Astrocyte (in vitro differentiated cells and primary cell): ENCODE results near the gene FAM135A. TPM values are rescaled to one million over a fixed set of nuclear protein-coding genes. Genes with fewer than 3 reads are reported as not detected.
"Not testable (repeated sequence)": the region's sequence is repeated elsewhere in the genome, so short reads cannot be mapped to it uniquely, and the experiment has no call there.

Experiments used
- DNase-seq: peaks from one replicate; pipeline ENCODE4 v3.0.0-alpha.2; 2010; ENCODE audit warnings: low read depth
- FAIRE-seq: peaks from 2 replicates; lab custom pipeline; 2011; peaks lifted over from hg19 to GRCh38; lab: Jason Lieb, UNC
- H2AFZ ChIP-seq: 2 replicates; pipeline ENCODE4 v1.6.0; 2012; ENCODE audit warnings: low read depth, low read length, inconsistent platforms
- H3K27ac ChIP-seq: 2 replicates; pipeline ENCODE4 v1.5.1; 2011; ENCODE audit warnings: low read depth, low read length, inconsistent platforms
- H3K27me3 ChIP-seq: 2 replicates; pipeline ENCODE4 v1.6.0; 2011; ENCODE audit warnings: low read length, inconsistent platforms; ENCODE audit not compliant: insufficient read depth
- H3K36me3 ChIP-seq: 2 replicates; pipeline ENCODE4 v1.5.1; 2011; ENCODE audit warnings: low read length, inconsistent platforms; ENCODE audit not compliant: insufficient read depth
- H3K4me1 ChIP-seq: 2 replicates; pipeline ENCODE4 v1.5.1; 2011; ENCODE audit warnings: low read length, inconsistent platforms; ENCODE audit not compliant: insufficient read depth
- H3K4me2 ChIP-seq: 2 replicates; pipeline ENCODE4 v1.6.0; 2012; ENCODE audit warnings: low read length, inconsistent platforms
- H3K4me3 ChIP-seq: 2 replicates; pipeline ENCODE4 v1.5.1; 2011; ENCODE audit warnings: low read depth, mild to moderate bottlenecking, low read length, inconsistent platforms; ENCODE audit not compliant: insufficient read depth
- H3K79me2 ChIP-seq: 2 replicates; pipeline ENCODE4 v1.6.0; 2012; ENCODE audit warnings: mild to moderate bottlenecking, low read length, inconsistent platforms; ENCODE audit not compliant: insufficient read depth
- H3K9ac ChIP-seq: 2 replicates; pipeline ENCODE4 v1.6.0; 2012; ENCODE audit warnings: mild to moderate bottlenecking, low read length, inconsistent platforms
- H3K9me3 ChIP-seq: 2 replicates; pipeline ENCODE4 v1.5.1; 2012; ENCODE audit warnings: low read depth, mild to moderate bottlenecking, low read length, inconsistent platforms; ENCODE audit not compliant: insufficient read depth
- H4K20me1 ChIP-seq: 2 replicates; pipeline ENCODE4 v1.6.0; 2012; ENCODE audit warnings: low read length, inconsistent platforms; ENCODE audit not compliant: insufficient read depth
- H3K27ac Mint-ChIP-seq: one replicate; pipeline ENCODE4 v1.8.0; 2021; ENCODE audit warnings: mild to moderate bottlenecking, mixed read lengths; ENCODE audit not compliant: unreplicated experiment
- H3K27me3 Mint-ChIP-seq: one replicate; pipeline ENCODE4 v1.8.0; 2021; ENCODE audit warnings: low read depth, mixed read lengths; ENCODE audit not compliant: unreplicated experiment
- H3K36me3 Mint-ChIP-seq: one replicate; pipeline ENCODE4 v1.8.0; 2021; ENCODE audit warnings: low read depth, mixed read lengths; ENCODE audit not compliant: unreplicated experiment
- H3K4me1 Mint-ChIP-seq: one replicate; pipeline ENCODE4 v1.8.0; 2021; ENCODE audit warnings: low read depth, mixed read lengths; ENCODE audit not compliant: unreplicated experiment
- H3K4me3 Mint-ChIP-seq: one replicate; pipeline ENCODE4 v1.8.0; 2021; ENCODE audit warnings: mild to moderate bottlenecking, moderate library complexity, mixed read lengths; ENCODE audit not compliant: unreplicated experiment
- H3K9me3 Mint-ChIP-seq: one replicate; pipeline ENCODE4 v1.8.0; 2021; ENCODE audit warnings: mild to moderate bottlenecking, mixed read lengths; ENCODE audit not compliant: unreplicated experiment
- EZH2 ChIP-seq: IDR thresholded peaks from 2 replicates; pipeline ENCODE4 v1.6.1; 2012; ENCODE audit warnings: mild to moderate bottlenecking, low read length, inconsistent platforms; ENCODE audit not compliant: insufficient read depth
- total RNA-seq: library from RNA; stranded (reverse); gene quantifications from 2 replicates; pipeline ENCODE4 v1.2.1, GENCODE V29; 2021
- TF ChIP-seq, protein P1 (sequence below): IDR thresholded peaks from 2 replicates; pipeline ENCODE4 v1.5.1; 2011; ENCODE audit warnings: low read depth, mild to moderate bottlenecking, inconsistent platforms, low read length, moderate library complexity; ENCODE audit not compliant: insufficient read depth

FAM135A gene
- total RNA-seq, 1 donor from 2014 or later, result 10.0 TPM

DNA sequence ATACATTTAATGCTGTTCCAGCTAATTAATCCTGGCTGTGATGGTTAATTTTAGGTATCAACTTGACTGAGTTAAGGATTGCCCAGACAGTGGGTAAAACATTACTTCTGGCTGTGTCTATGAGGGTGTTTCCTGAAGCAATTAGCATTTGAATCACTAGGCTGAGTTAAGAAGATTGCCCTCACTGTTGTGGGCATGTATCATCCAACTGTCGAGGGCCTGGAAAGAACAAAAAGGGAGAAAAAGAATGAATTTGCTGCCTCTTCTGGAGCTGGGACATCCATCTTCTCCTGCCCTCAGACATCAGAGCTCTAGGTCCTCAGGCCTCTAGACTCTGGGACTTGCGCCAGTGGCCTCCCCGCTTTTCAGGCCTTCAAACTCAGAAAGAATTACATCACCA lies 187.7 kb downstream of the FAM135A start:
- Histone ChIP-seq H3K9me3 (no peaks in the 10 kb centered on the region), H4K20me1 (no peaks in the 10 kb centered on the region), H2AFZ (no peak overlapping the region), H3K9ac (no peak overlapping the region), H3K4me3 (no peak overlapping the region), H3K27me3 (no peaks in the 10 kb centered on the region), H3K79me2 (no peaks in the 10 kb centered on the region), H3K4me2 (no peak overlapping the region), H3K27ac (no peak overlapping the region), H3K36me3 (no peaks in the 10 kb centered on the region), H3K4me1 (no peaks in the 10 kb centered on the region)
- no peak for TF ChIP-seq EZH2
- TF ChIP-seq, protein P1, sequence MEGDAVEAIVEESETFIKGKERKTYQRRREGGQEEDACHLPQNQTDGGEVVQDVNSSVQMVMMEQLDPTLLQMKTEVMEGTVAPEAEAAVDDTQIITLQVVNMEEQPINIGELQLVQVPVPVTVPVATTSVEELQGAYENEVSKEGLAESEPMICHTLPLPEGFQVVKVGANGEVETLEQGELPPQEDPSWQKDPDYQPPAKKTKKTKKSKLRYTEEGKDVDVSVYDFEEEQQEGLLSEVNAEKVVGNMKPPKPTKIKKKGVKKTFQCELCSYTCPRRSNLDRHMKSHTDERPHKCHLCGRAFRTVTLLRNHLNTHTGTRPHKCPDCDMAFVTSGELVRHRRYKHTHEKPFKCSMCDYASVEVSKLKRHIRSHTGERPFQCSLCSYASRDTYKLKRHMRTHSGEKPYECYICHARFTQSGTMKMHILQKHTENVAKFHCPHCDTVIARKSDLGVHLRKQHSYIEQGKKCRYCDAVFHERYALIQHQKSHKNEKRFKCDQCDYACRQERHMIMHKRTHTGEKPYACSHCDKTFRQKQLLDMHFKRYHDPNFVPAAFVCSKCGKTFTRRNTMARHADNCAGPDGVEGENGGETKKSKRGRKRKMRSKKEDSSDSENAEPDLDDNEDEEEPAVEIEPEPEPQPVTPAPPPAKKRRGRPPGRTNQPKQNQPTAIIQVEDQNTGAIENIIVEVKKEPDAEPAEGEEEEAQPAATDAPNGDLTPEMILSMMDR, result no peak
- Mint-ChIP-seq H3K4me3 (no peak overlapping the region), H3K9me3 (peaks cover 12% of the 10 kb centered on the region), H3K36me3 (peaks cover 2% of the 10 kb centered on the region), H3K27me3 (peaks cover 3% of the 10 kb centered on the region), H3K27ac (no peak overlapping the region), H3K4me1 (no peaks in the 10 kb centered on the region)
- no peak for FAIRE-seq
- DNase-seq, result no peak

DNA sequence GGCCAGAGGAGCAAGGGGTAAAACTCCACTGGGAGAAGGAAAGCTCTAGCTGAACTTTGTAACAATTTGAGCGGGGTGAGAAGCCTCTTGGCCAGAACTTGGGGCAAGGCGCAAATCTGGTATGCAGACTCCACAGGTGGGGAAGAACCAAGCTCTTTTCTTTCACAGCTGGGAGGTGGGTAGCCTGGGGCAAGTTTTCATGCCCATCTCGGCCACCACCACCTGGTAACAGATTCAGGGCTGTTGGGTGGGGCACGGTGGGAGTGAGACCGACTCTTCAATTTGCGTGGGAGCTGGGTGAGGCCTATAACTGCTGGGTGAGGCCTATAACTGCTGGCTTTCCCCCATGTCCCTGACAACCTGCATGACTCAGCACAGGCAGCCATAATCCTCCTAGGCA lies 190.9 kb downstream of the FAM135A start:
- H3K4me2 ChIP-seq, result no peak overlapping the region
- Mint-ChIP-seq H3K36me3 (peaks cover 2% of the 10 kb centered on the region), H3K27ac (no peak overlapping the region), H3K9me3 (peaks cover 18% of the 10 kb centered on the region), H3K4me3 (no peak overlapping the region), H3K27me3 (peaks cover 3% of the 10 kb centered on the region), H3K4me1 (no peaks in the 10 kb centered on the region)
- no peak for TF ChIP-seq EZH2
- TF ChIP-seq, protein P1, result no peak
- no peaks in the 10 kb centered on the region for H3K79me2 ChIP-seq
- no peaks in the 10 kb centered on the region for H3K27me3 ChIP-seq
- H3K27ac ChIP-seq, result no peak overlapping the region
- H2AFZ ChIP-seq, result no peak overlapping the region
- DNase-seq, result no peak
- FAIRE-seq, result no peak
- no peak overlapping the region for H3K9ac ChIP-seq
- no peaks in the 10 kb centered on the region for H4K20me1 ChIP-seq
- H3K36me3 ChIP-seq, result no peaks in the 10 kb centered on the region
- no peaks in the 10 kb centered on the region for H3K9me3 ChIP-seq
- H3K4me3 ChIP-seq, result no peak overlapping the region
- H3K4me1 ChIP-seq, result no peaks in the 10 kb centered on the region

DNA sequence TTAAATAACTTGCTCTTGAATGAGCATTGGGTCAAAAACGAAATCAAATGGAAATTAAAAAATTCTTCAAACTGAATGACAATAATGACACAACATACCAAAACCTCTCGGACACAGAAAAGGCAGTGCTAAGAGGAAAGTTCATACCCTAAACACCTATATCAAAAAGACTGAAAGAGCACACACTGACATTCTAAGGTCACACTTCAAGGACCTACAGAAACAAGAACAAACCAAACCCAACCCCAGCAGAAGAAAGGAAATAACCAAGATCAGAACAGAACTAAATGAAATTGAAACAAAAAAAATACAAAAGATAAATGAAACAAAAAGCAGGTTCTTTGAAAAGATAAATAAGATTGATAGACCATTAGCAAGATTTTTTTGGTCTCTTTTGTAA lies 194.1 kb downstream of the FAM135A start:
- peaks cover 18% of the 10 kb centered on the region for H3K9me3 Mint-ChIP-seq
- not testable (repeated sequence) for H3K9ac ChIP-seq, H3K27ac ChIP-seq, H3K27ac Mint-ChIP-seq, H3K79me2 ChIP-seq, H3K4me2 ChIP-seq, H3K27me3 Mint-ChIP-seq, H2AFZ ChIP-seq, H3K4me1 ChIP-seq, H3K27me3 ChIP-seq, H3K36me3 ChIP-seq, H3K9me3 ChIP-seq, H3K4me3 ChIP-seq, H4K20me1 ChIP-seq, FAIRE-seq, H3K4me3 Mint-ChIP-seq, H3K4me1 Mint-ChIP-seq, H3K36me3 Mint-ChIP-seq, DNase-seq

DNA sequence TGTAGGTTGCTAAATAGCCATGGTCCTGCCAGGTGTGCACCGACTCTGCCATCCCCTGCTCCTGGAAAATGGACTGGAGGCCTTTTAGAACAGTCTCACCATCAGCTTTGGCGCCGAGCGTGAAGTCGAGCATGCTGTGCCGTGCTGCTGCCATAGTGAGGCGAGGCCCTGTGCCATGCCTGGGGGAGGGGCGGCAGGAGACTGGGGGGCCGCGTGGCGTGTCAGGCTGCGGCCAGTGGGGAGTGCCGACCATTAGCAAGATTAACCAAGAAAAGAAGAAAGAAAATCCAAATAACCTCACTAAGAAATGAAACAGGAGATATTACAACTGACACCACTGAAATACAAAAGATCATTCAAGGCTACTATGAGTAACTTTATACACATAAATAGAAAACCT lies 195.9 kb downstream of the FAM135A start:
- not testable (repeated sequence) for H3K4me1 ChIP-seq, H3K4me2 ChIP-seq, H3K36me3 ChIP-seq, H2AFZ ChIP-seq, FAIRE-seq, H3K4me1 Mint-ChIP-seq, H3K36me3 Mint-ChIP-seq, H3K27me3 ChIP-seq, H3K4me3 ChIP-seq, H3K9ac ChIP-seq, H3K4me3 Mint-ChIP-seq, H3K27ac Mint-ChIP-seq, H3K27ac ChIP-seq, H3K27me3 Mint-ChIP-seq, H4K20me1 ChIP-seq, DNase-seq, H3K79me2 ChIP-seq, H3K9me3 ChIP-seq
- peaks cover 14% of the 10 kb centered on the region for H3K9me3 Mint-ChIP-seq
